ENCODE results near the gene USP3.

USP3 gene

DNA sequence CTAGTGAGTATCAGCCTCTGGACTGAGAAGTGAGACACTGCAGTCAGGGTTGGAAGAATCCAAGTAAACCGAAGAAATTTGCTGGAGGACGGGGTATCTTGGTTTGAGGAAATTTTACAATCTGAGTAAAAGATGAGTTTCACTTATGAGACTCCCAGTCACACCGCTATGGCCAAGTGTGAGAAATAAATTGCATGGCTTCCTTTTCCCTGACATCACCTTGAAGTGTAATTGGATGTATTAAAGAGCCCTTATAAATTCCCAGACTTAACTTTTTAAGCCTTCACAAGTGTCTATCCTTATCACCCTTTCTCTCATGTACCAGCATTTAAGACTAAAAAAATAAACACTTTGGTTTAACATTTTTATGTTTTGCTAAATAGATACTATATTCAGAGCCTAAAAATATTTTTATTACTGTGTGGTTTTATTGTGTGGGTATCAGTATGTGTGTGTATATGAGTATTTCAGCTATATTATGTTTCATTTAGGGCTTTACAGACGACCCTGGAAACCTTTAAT lies 23.8 kb downstream of the USP3 start:
- H3K27ac ChIP-seq (ENCODE audit: low read depth, low read length): no peak overlapping the region
- no peak overlapping the region for H3K4me2 ChIP-seq (ENCODE audit: low read length)
- peaks cover 17% of the 10 kb centered on the region for H3K4me1 ChIP-seq (ENCODE audit: control insufficient read depth, low read length)
- no peaks in the 10 kb centered on the region for H3F3A ChIP-seq (ENCODE audit: control insufficient read depth, insufficient read depth)
- H3K27me3 ChIP-seq (ENCODE audit: control insufficient read depth, low read length): no peaks in the 10 kb centered on the region
- peaks cover 15% of the 10 kb centered on the region; the same call in 1 of the 2 replicates for H4K20me1 ChIP-seq (ENCODE audit: control insufficient read depth, insufficient read depth, low read depth, low read length)
- TF ChIP-seq EZH2phosphoT487 (IDR thresholded peaks at IDR 0.05; ENCODE audit: borderline replicate concordance, low read length): no peak
- TF ChIP-seq CTCF (IDR thresholded peaks at IDR 0.05; ENCODE audit: low read depth, low read length, poor library complexity, severe bottlenecking): no peak
- peaks cover 100% of the 10 kb centered on the region for H3K79me2 ChIP-seq (ENCODE audit: control insufficient read depth, low read length)
- H3K36me3 ChIP-seq (ENCODE audit: control insufficient read depth, low read length): no peaks in the 10 kb centered on the region
- H3K9me3 ChIP-seq (ENCODE audit: control insufficient read depth, insufficient read depth, low read length): no peaks in the 10 kb centered on the region
- no peaks in the 10 kb centered on the region for H3K9me2 ChIP-seq (replicated peaks; ENCODE audit: control insufficient read depth, low read length)
- no peak overlapping the region for H3K4me3 ChIP-seq (ENCODE audit: low read length)

DNA sequence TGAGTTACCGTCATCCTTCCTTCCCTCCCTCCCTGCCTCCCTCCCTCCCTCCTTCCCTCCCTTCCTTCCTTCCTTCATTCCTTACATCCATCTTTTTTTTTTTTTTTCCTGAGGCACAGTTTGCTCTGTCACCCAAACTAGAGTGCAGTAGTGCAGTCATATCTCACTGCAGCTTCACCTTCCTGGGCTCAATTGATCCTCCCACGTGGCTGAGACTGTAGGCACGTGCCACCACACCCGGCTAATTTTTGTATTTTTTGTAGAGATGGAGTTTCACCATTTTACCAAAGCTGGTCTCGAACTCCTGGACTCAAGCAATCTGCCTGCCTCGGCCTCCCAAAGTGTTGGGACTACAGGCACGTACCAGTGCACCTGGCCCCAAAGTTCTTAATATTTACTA lies 25.8 kb downstream of the USP3 start:
- H3F3A ChIP-seq (ENCODE audit: control insufficient read depth, insufficient read depth): no peaks in the 10 kb centered on the region
- H3K27ac ChIP-seq (ENCODE audit: low read depth, low read length): no peak overlapping the region
- H3K9me2 ChIP-seq (replicated peaks; ENCODE audit: control insufficient read depth, low read length): no peaks in the 10 kb centered on the region
- no peak overlapping the region for H3K4me3 ChIP-seq (ENCODE audit: low read length)
- peaks cover under 1% of the 10 kb centered on the region; the same call in 1 of the 2 replicates for H3K36me3 ChIP-seq (ENCODE audit: control insufficient read depth, low read length)
- H3K79me2 ChIP-seq (ENCODE audit: control insufficient read depth, low read length): peaks cover 98% of the 10 kb centered on the region
- H3K4me1 ChIP-seq (ENCODE audit: control insufficient read depth, low read length): peaks cover 26% of the 10 kb centered on the region
- peaks cover 15% of the 10 kb centered on the region for H4K20me1 ChIP-seq (ENCODE audit: control insufficient read depth, insufficient read depth, low read depth, low read length)
- no peak overlapping the region for H3K4me2 ChIP-seq (ENCODE audit: low read length)
- no peaks in the 10 kb centered on the region for H3K9me3 ChIP-seq (ENCODE audit: control insufficient read depth, insufficient read depth, low read length)
- no peaks in the 10 kb centered on the region for H3K27me3 ChIP-seq (ENCODE audit: control insufficient read depth, low read length)
- no peak for TF ChIP-seq EZH2phosphoT487 (IDR thresholded peaks at IDR 0.05; ENCODE audit: borderline replicate concordance, low read length)
- no peak for TF ChIP-seq CTCF (IDR thresholded peaks at IDR 0.05; ENCODE audit: low read depth, low read length, poor library complexity, severe bottlenecking)

- Histone ChIP-seq H3K4me3 (ENCODE audit: low read length) (no peak overlapping the region), H3K36me3 (ENCODE audit: control insufficient read depth, low read length) (peaks cover 6% of the 10 kb centered on the region), H3K27ac (ENCODE audit: low read depth, low read length) (no peak overlapping the region), H3K79me2 (ENCODE audit: control insufficient read depth, low read length) (peaks cover 98% of the 10 kb centered on the region), H3K4me1 (ENCODE audit: control insufficient read depth, low read length) (peaks cover 31% of the 10 kb centered on the region), H3K27me3 (ENCODE audit: control insufficient read depth, low read length) (no peaks in the 10 kb centered on the region), H3K9me2 (replicated peaks; ENCODE audit: control insufficient read depth, low read length) (no peaks in the 10 kb centered on the region), H3K9me3 (ENCODE audit: control insufficient read depth, insufficient read depth, low read length) (no peaks in the 10 kb centered on the region), H3F3A (ENCODE audit: control insufficient read depth, insufficient read depth) (no peaks in the 10 kb centered on the region), H4K20me1 (ENCODE audit: control insufficient read depth, insufficient read depth, low read depth, low read length) (peaks cover 20% of the 10 kb centered on the region), H3K4me2 (ENCODE audit: low read length) (no peak overlapping the region)
- TF ChIP-seq EZH2phosphoT487 (IDR thresholded peaks at IDR 0.05; ENCODE audit: borderline replicate concordance, low read length): no peak
- TF ChIP-seq CTCF (IDR thresholded peaks at IDR 0.05; ENCODE audit: low read depth, low read length, poor library complexity, severe bottlenecking): no peak
These were observed 26.4 kb downstream of the USP3 start for GRCh38 chr15:63530752-63531299.

Measured in DOHH2 (cell line).